ENCODE results near the gene ESYT3.
"Not testable (repeated sequence)": the region's sequence is repeated elsewhere in the genome, so short reads cannot be mapped to it uniquely, and the experiment has no call there.

Gene ESYT3

GRCh38 chr3:138426211-138426610 lies 8.2 kb upstream of the ESYT3 start:
- no peak overlapping the region for H3K27ac Mint-ChIP-seq
- H3K9me3 Mint-ChIP-seq, result peaks cover 1% of the 10 kb centered on the region
- no peaks in the 10 kb centered on the region for H3K4me1 Mint-ChIP-seq
- no peak for DNase-seq (ENCODE audit: low spot score in 2 of 2)
- H3K4me3 Mint-ChIP-seq, result no peak overlapping the region
- no peak for ATAC-seq (ENCODE audit: low read depth)
- peaks cover 4% of the 10 kb centered on the region for H3K27me3 Mint-ChIP-seq
- H3K36me3 Mint-ChIP-seq, result peaks cover 2% of the 10 kb centered on the region

- not testable (repeated sequence) for H3K9me3 Mint-ChIP-seq; H3K27ac Mint-ChIP-seq; H3K27me3 Mint-ChIP-seq; DNase-seq (ENCODE audit: low spot score in 2 of 2); ATAC-seq (ENCODE audit: low read depth); H3K4me1 Mint-ChIP-seq; H3K4me3 Mint-ChIP-seq; H3K36me3 Mint-ChIP-seq
These were observed 7.7 kb upstream of the ESYT3 start for GRCh38 chr3:138426754-138427153.

GRCh38 chr3:138429665-138430064 lies 4.8 kb upstream of the ESYT3 start:
- H3K4me3 Mint-ChIP-seq, result no peak overlapping the region
- peaks cover 3% of the 10 kb centered on the region for H3K4me1 Mint-ChIP-seq
- ATAC-seq (ENCODE audit: low read depth), result no peak
- DNase-seq (ENCODE audit: low spot score in 2 of 2), result no peak
- no peaks in the 10 kb centered on the region for H3K36me3 Mint-ChIP-seq
- H3K27ac Mint-ChIP-seq, result no peak overlapping the region
- no peaks in the 10 kb centered on the region for H3K9me3 Mint-ChIP-seq
- peaks cover 12% of the 10 kb centered on the region for H3K27me3 Mint-ChIP-seq

- H3K36me3 Mint-ChIP-seq, result no peaks in the 10 kb centered on the region
- H3K27ac Mint-ChIP-seq, result no peak overlapping the region
- H3K27me3 Mint-ChIP-seq, result peaks cover 24% of the 10 kb centered on the region
These were observed 1.7 kb upstream of the ESYT3 start for GRCh38 chr3:138432576-138433240.

GRCh38 chr3:138433892-138434275 lies 532 bp upstream of the ESYT3 start:
- Mint-ChIP-seq H3K4me3 (peak overlapping the region; percentile 37), H3K27ac (no peak overlapping the region), H3K36me3 (no peaks in the 10 kb centered on the region), H3K27me3 (peaks cover 24% of the 10 kb centered on the region), H3K4me1 (peaks cover 3% of the 10 kb centered on the region), H3K9me3 (no peaks in the 10 kb centered on the region)
- ATAC-seq (ENCODE audit: low read depth), result no peak
- no peak for DNase-seq (ENCODE audit: low spot score in 2 of 2)

More at GRCh38 chr3:138432576-138433240, 1.7 kb upstream of the ESYT3 start:
- no peak overlapping the region for H3K4me3 Mint-ChIP-seq
- ATAC-seq (ENCODE audit: low read depth) (no peak), DNase-seq (ENCODE audit: low spot score in 2 of 2) (no peak)
- no peaks in the 10 kb centered on the region for H3K9me3 Mint-ChIP-seq
- peaks cover 3% of the 10 kb centered on the region for H3K4me1 Mint-ChIP-seq

- no peak for ATAC-seq (ENCODE audit: low read depth)
- no peak for DNase-seq (ENCODE audit: low spot score in 2 of 2)
- H3K4me3 Mint-ChIP-seq, result peak overlapping the region; percentile 8
- H3K36me3 Mint-ChIP-seq, result no peaks in the 10 kb centered on the region
- no peaks in the 10 kb centered on the region for H3K9me3 Mint-ChIP-seq
- H3K27me3 Mint-ChIP-seq, result peaks cover 29% of the 10 kb centered on the region
- no peak overlapping the region for H3K27ac Mint-ChIP-seq
- H3K4me1 Mint-ChIP-seq, result peaks cover 3% of the 10 kb centered on the region
These were observed 708 bp downstream of the ESYT3 start for GRCh38 chr3:138434875-138435772.

GRCh38 chr3:138435840-138436239 lies 1.4 kb downstream of the ESYT3 start:
- Mint-ChIP-seq H3K4me1 (peaks cover 3% of the 10 kb centered on the region), H3K36me3 (no peaks in the 10 kb centered on the region), H3K27ac (no peak overlapping the region), H3K27me3 (peaks cover 29% of the 10 kb centered on the region), H3K9me3 (no peaks in the 10 kb centered on the region), H3K4me3 (peak overlapping the region; percentile 8)
- no peak for ATAC-seq (ENCODE audit: low read depth)
- no peak for DNase-seq (ENCODE audit: low spot score in 2 of 2)

- DNase-seq (ENCODE audit: low spot score in 2 of 2), result no peak
- Mint-ChIP-seq H3K36me3 (no peaks in the 10 kb centered on the region), H3K27me3 (peaks cover 23% of the 10 kb centered on the region), H3K27ac (no peak overlapping the region), H3K4me3 (no peak overlapping the region), H3K9me3 (no peaks in the 10 kb centered on the region), H3K4me1 (peaks cover 3% of the 10 kb centered on the region)
- ATAC-seq (ENCODE audit: low read depth), result no peak
These were observed 2.9 kb downstream of the ESYT3 start for GRCh38 chr3:138437281-138437680.

- Mint-ChIP-seq H3K36me3 (no peaks in the 10 kb centered on the region), H3K4me3 (no peak overlapping the region), H3K4me1 (peaks cover 1% of the 10 kb centered on the region), H3K9me3 (no peaks in the 10 kb centered on the region), H3K27ac (no peak overlapping the region), H3K27me3 (peaks cover 20% of the 10 kb centered on the region)
- ATAC-seq (ENCODE audit: low read depth) (no peak), DNase-seq (ENCODE audit: low spot score in 2 of 2) (no peak)
These were observed 4.5 kb downstream of the ESYT3 start for GRCh38 chr3:138438896-138439295.

GRCh38 chr3:138439646-138440045 lies 5.2 kb downstream of the ESYT3 start:
- no peak for DNase-seq (ENCODE audit: low spot score in 2 of 2)
- no peaks in the 10 kb centered on the region for H3K4me1 Mint-ChIP-seq
- H3K27me3 Mint-ChIP-seq, result peaks cover 20% of the 10 kb centered on the region
- ATAC-seq (ENCODE audit: low read depth), result no peak
- no peak overlapping the region for H3K27ac Mint-ChIP-seq
- H3K9me3 Mint-ChIP-seq, result no peaks in the 10 kb centered on the region
- H3K4me3 Mint-ChIP-seq, result no peak overlapping the region
- no peaks in the 10 kb centered on the region for H3K36me3 Mint-ChIP-seq

- ATAC-seq (ENCODE audit: low read depth), result no peak
- no peaks in the 10 kb centered on the region for H3K4me1 Mint-ChIP-seq
- no peaks in the 10 kb centered on the region for H3K36me3 Mint-ChIP-seq
- DNase-seq (ENCODE audit: low spot score in 2 of 2), result no peak
- no peak overlapping the region for H3K4me3 Mint-ChIP-seq
- no peak overlapping the region for H3K27ac Mint-ChIP-seq
- no peaks in the 10 kb centered on the region for H3K9me3 Mint-ChIP-seq
- H3K27me3 Mint-ChIP-seq, result peaks cover 20% of the 10 kb centered on the region
These were observed 5.7 kb downstream of the ESYT3 start for GRCh38 chr3:138440121-138440521.

GRCh38 chr3:138440596-138440995 lies 6.2 kb downstream of the ESYT3 start:
- peaks cover 20% of the 10 kb centered on the region for H3K27me3 Mint-ChIP-seq
- no peaks in the 10 kb centered on the region for H3K9me3 Mint-ChIP-seq
- no peaks in the 10 kb centered on the region for H3K36me3 Mint-ChIP-seq
- no peak for DNase-seq (ENCODE audit: low spot score in 2 of 2)
- no peak overlapping the region for H3K4me3 Mint-ChIP-seq
- no peak overlapping the region for H3K27ac Mint-ChIP-seq
- ATAC-seq (ENCODE audit: low read depth), result no peak
- H3K4me1 Mint-ChIP-seq, result no peaks in the 10 kb centered on the region

GRCh38 chr3:138441256-138441655 lies 6.8 kb downstream of the ESYT3 start:
- DNase-seq (ENCODE audit: low spot score in 2 of 2) (no peak), ATAC-seq (ENCODE audit: low read depth) (no peak)
- Mint-ChIP-seq H3K9me3 (no peaks in the 10 kb centered on the region), H3K27ac (no peak overlapping the region), H3K4me1 (no peaks in the 10 kb centered on the region), H3K36me3 (no peaks in the 10 kb centered on the region), H3K4me3 (no peak overlapping the region), H3K27me3 (peaks cover 17% of the 10 kb centered on the region)

- H3K27ac Mint-ChIP-seq, result no peak overlapping the region
- H3K9me3 Mint-ChIP-seq, result no peaks in the 10 kb centered on the region
- no peaks in the 10 kb centered on the region for H3K4me1 Mint-ChIP-seq
- H3K27me3 Mint-ChIP-seq, result peaks cover 15% of the 10 kb centered on the region
- H3K36me3 Mint-ChIP-seq, result no peaks in the 10 kb centered on the region
- no peak for ATAC-seq (ENCODE audit: low read depth)
- H3K4me3 Mint-ChIP-seq, result no peak overlapping the region
- DNase-seq (ENCODE audit: low spot score in 2 of 2), result no peak
These were observed 7.3 kb downstream of the ESYT3 start for GRCh38 chr3:138441742-138442141.
